Measurements from ENCODE around the gene PEPD.

PEPD gene

GRCh38 chr19:33405553-33406461 lies 115.8 kb downstream of the PEPD start:
- H3K4me3 ChIP-seq (ENCODE audit: low read depth, low read length, poor library complexity, severe bottlenecking) = no peak overlapping the region
- H3K4me1 ChIP-seq (ENCODE audit: insufficient read depth, low read length, severe bottlenecking) = no peaks in the 10 kb centered on the region
- H3K79me2 ChIP-seq (ENCODE audit: insufficient read depth, low read length) = no peaks in the 10 kb centered on the region
- no peaks in the 10 kb centered on the region for H3F3A ChIP-seq (ENCODE audit: insufficient read depth, low read length)
- H3K4me2 ChIP-seq (ENCODE audit: low read length) = no peak overlapping the region
- no peaks in the 10 kb centered on the region for H3K9me3 ChIP-seq (ENCODE audit: low read length)
- no peak overlapping the region for H3K27ac ChIP-seq (ENCODE audit: low read depth, low read length, poor library complexity, severe bottlenecking)
- no peak overlapping the region for H3K9ac ChIP-seq (ENCODE audit: low read length)
- no peaks in the 10 kb centered on the region for H3K27me3 ChIP-seq (ENCODE audit: insufficient read depth, low read length)
- no peaks in the 10 kb centered on the region for H3K9me2 ChIP-seq (ENCODE audit: low read depth, low read length)
- no peak for TF ChIP-seq EZH2 (IDR thresholded peaks at IDR 0.05; ENCODE audit: borderline replicate concordance, low read length)
- TF ChIP-seq, protein P1, sequence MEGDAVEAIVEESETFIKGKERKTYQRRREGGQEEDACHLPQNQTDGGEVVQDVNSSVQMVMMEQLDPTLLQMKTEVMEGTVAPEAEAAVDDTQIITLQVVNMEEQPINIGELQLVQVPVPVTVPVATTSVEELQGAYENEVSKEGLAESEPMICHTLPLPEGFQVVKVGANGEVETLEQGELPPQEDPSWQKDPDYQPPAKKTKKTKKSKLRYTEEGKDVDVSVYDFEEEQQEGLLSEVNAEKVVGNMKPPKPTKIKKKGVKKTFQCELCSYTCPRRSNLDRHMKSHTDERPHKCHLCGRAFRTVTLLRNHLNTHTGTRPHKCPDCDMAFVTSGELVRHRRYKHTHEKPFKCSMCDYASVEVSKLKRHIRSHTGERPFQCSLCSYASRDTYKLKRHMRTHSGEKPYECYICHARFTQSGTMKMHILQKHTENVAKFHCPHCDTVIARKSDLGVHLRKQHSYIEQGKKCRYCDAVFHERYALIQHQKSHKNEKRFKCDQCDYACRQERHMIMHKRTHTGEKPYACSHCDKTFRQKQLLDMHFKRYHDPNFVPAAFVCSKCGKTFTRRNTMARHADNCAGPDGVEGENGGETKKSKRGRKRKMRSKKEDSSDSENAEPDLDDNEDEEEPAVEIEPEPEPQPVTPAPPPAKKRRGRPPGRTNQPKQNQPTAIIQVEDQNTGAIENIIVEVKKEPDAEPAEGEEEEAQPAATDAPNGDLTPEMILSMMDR (IDR thresholded peaks at IDR 0.05; ENCODE audit: low read length) = no peak
- H4K20me1 ChIP-seq (ENCODE audit: insufficient read depth, low read length) = no peaks in the 10 kb centered on the region
- H2AFZ ChIP-seq (ENCODE audit: low read length) = no peak overlapping the region
- H3K36me3 ChIP-seq (ENCODE audit: insufficient read depth, low read length) = no peaks in the 10 kb centered on the region

DNA sequence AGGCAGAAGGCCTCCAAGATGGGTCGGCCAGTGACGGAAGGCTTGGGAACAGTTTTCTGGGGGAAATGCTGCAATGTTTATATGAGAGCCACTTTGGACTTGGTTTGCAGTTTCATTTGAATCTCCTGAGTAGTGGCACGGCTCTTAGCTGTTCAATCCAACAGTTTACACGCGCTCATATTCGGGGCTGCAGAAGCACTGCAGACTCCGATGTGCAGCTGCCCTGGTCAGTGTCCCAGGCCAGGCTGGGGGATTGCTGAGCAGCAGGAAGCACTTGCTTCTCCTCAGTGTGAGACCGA lies 116.4 kb downstream of the PEPD start:
- H3K27me3 ChIP-seq (ENCODE audit: insufficient read depth, low read length) = no peaks in the 10 kb centered on the region
- no peak overlapping the region for H2AFZ ChIP-seq (ENCODE audit: low read length)
- H3K79me2 ChIP-seq (ENCODE audit: insufficient read depth, low read length) = no peaks in the 10 kb centered on the region
- no peaks in the 10 kb centered on the region for H3K9me2 ChIP-seq (ENCODE audit: low read depth, low read length)
- no peak for TF ChIP-seq EZH2 (IDR thresholded peaks at IDR 0.05; ENCODE audit: borderline replicate concordance, low read length)
- TF ChIP-seq, protein P1 (IDR thresholded peaks at IDR 0.05; ENCODE audit: low read length) = no peak
- H3K9ac ChIP-seq (ENCODE audit: low read length) = no peak overlapping the region
- H3K9me3 ChIP-seq (ENCODE audit: low read length) = no peaks in the 10 kb centered on the region
- no peaks in the 10 kb centered on the region for H3K36me3 ChIP-seq (ENCODE audit: insufficient read depth, low read length)
- H3K4me2 ChIP-seq (ENCODE audit: low read length) = no peak overlapping the region
- no peak overlapping the region for H3K27ac ChIP-seq (ENCODE audit: low read depth, low read length, poor library complexity, severe bottlenecking)
- H3K4me1 ChIP-seq (ENCODE audit: insufficient read depth, low read length, severe bottlenecking) = no peaks in the 10 kb centered on the region
- H3K4me3 ChIP-seq (ENCODE audit: low read depth, low read length, poor library complexity, severe bottlenecking) = no peak overlapping the region
- H4K20me1 ChIP-seq (ENCODE audit: insufficient read depth, low read length) = no peaks in the 10 kb centered on the region
- no peaks in the 10 kb centered on the region for H3F3A ChIP-seq (ENCODE audit: insufficient read depth, low read length)

- H3K4me2 ChIP-seq (ENCODE audit: low read length) = no peak overlapping the region
- H3K9me2 ChIP-seq (ENCODE audit: low read depth, low read length) = no peaks in the 10 kb centered on the region
- H3K36me3 ChIP-seq (ENCODE audit: insufficient read depth, low read length) = no peaks in the 10 kb centered on the region
- H3F3A ChIP-seq (ENCODE audit: insufficient read depth, low read length) = no peaks in the 10 kb centered on the region
- H4K20me1 ChIP-seq (ENCODE audit: insufficient read depth, low read length) = no peaks in the 10 kb centered on the region
- no peak overlapping the region for H3K27ac ChIP-seq (ENCODE audit: low read depth, low read length, poor library complexity, severe bottlenecking)
- H3K4me1 ChIP-seq (ENCODE audit: insufficient read depth, low read length, severe bottlenecking) = no peaks in the 10 kb centered on the region
- no peaks in the 10 kb centered on the region for H3K27me3 ChIP-seq (ENCODE audit: insufficient read depth, low read length)
- TF ChIP-seq, protein P1 (IDR thresholded peaks at IDR 0.05; ENCODE audit: low read length) = no peak
- TF ChIP-seq EZH2 (IDR thresholded peaks at IDR 0.05; ENCODE audit: borderline replicate concordance, low read length) = no peak
- H3K79me2 ChIP-seq (ENCODE audit: insufficient read depth, low read length) = no peaks in the 10 kb centered on the region
- no peak overlapping the region for H2AFZ ChIP-seq (ENCODE audit: low read length)
- H3K9ac ChIP-seq (ENCODE audit: low read length) = no peak overlapping the region
- H3K4me3 ChIP-seq (ENCODE audit: low read depth, low read length, poor library complexity, severe bottlenecking) = no peak overlapping the region
- H3K9me3 ChIP-seq (ENCODE audit: low read length) = no peaks in the 10 kb centered on the region
These were observed 116.9 kb downstream of the PEPD start for GRCh38 chr19:33404506-33405253.

All from OCI-LY1 (cell line).